Neural progenitor cell (in vitro differentiated cells): ENCODE data around the gene CDK5RAP2.

Experiments used
- EZH2 ChIP-seq: fragments of 200-600 bp; sonication (generic); IDR thresholded peaks from 2 replicates; pipeline ENCODE4 v1.6.1; 2017; ENCODE audit warnings: antibody characterized with exemption, mild to moderate bottlenecking, moderate library complexity
- EZH2phosphoT487 ChIP-seq: fragments of 200-600 bp; sonication (generic); IDR thresholded peaks from 2 replicates; pipeline ENCODE4 v1.6.1; 2017; ENCODE audit warnings: antibody characterized with exemption
- TF ChIP-seq, protein P1 (sequence below): fragments of 200-600 bp; sonication (generic); IDR thresholded peaks from 2 replicates; pipeline ENCODE4 v1.5.1; 2017; ENCODE audit warnings: antibody characterized with exemption, mild to moderate bottlenecking

DNA sequence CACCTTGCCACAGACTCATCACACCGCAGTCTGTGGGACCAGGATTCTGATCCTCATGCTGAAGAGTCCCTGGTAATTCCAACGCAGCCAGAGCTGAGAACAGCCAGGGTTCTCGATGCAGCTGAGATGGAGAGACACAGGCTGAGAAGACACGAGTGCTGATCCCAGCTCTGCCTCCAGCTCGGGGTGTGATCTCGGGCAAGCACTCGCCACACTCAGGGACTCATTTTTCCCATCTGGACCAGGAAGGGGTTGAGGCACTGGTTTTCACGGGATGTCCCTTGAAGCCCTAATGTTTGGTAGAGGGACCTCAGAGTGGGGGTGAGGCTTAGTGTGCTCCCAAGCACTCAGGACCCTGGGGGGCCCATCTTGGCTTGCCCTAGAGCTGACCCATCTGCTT lies 200.4 kb downstream of the CDK5RAP2 start:
- TF ChIP-seq, protein P1, sequence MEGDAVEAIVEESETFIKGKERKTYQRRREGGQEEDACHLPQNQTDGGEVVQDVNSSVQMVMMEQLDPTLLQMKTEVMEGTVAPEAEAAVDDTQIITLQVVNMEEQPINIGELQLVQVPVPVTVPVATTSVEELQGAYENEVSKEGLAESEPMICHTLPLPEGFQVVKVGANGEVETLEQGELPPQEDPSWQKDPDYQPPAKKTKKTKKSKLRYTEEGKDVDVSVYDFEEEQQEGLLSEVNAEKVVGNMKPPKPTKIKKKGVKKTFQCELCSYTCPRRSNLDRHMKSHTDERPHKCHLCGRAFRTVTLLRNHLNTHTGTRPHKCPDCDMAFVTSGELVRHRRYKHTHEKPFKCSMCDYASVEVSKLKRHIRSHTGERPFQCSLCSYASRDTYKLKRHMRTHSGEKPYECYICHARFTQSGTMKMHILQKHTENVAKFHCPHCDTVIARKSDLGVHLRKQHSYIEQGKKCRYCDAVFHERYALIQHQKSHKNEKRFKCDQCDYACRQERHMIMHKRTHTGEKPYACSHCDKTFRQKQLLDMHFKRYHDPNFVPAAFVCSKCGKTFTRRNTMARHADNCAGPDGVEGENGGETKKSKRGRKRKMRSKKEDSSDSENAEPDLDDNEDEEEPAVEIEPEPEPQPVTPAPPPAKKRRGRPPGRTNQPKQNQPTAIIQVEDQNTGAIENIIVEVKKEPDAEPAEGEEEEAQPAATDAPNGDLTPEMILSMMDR, result no peak
- TF ChIP-seq EZH2phosphoT487 (no peak), EZH2 (no peak)
